K562 (cell line): Measurements from ENCODE around the gene NRXN2. TPM values are rescaled to one million over a fixed set of nuclear protein-coding genes. Genes with fewer than 3 reads are reported as not detected.

ENCODE experiments used
- CHD4 ChIP-seq: fragments of 200-600 bp; sonication (generic); IDR thresholded peaks from 3 replicates; pipeline ENCODE4 v1.6.1; 2012; ENCODE audit warnings: low read depth, mild to moderate bottlenecking, mixed read lengths, low read length, inconsistent platforms; ENCODE audit not compliant: insufficient read depth, insufficient replicate concordance, poor library complexity, severe bottlenecking
- CXXC5 ChIP-seq: fragments of 250-450 bp; sonication (Bioruptor Pico); IDR thresholded peaks from 2 replicates; pipeline ENCODE4 v1.8.0; 2022; ENCODE audit warnings: inconsistent platforms, mild to moderate bottlenecking, moderate library complexity
- ELF2 ChIP-seq: fragments of 250-450 bp; sonication (Bioruptor Pico); IDR thresholded peaks from 2 replicates; pipeline ENCODE4 v1.5.0; 2021; ENCODE audit warnings: mild to moderate bottlenecking
- ETV1 ChIP-seq: fragments of 450-650 bp; conservative IDR thresholded peaks from 2 replicates; pipeline ENCODE4 v1.6.1; 2016; ENCODE audit warnings: missing genetic modification characterization, control low read depth, low read depth, missing compliant biosample characterization
- FIP1L1 ChIP-seq: fragments of 200-400 bp; formaldehyde crosslinking; IDR thresholded peaks from 2 replicates; pipeline ENCODE4 v1.6.1; 2018; ENCODE audit warnings: mild to moderate bottlenecking, low read depth, low read length; ENCODE audit not compliant: poor library complexity, severe bottlenecking
- HINFP ChIP-seq: fragments of 450-650 bp; conservative IDR thresholded peaks from 2 replicates; pipeline ENCODE4 v1.6.1; 2016; ENCODE audit warnings: missing genetic modification characterization, low read depth, mild to moderate bottlenecking, control low read depth, missing compliant biosample characterization
- NR2F6 ChIP-seq: fragments of 450-650 bp; formaldehyde crosslinking; IDR thresholded peaks from 2 replicates; pipeline ENCODE4 v1.4.0; 2020; ENCODE audit warnings: mild to moderate bottlenecking
- NR4A1 ChIP-seq, 2 experiments: fragments of 250-450 bp in 1 of 2; fragments of 450-650 bp in 1 of 2; sonication (Bioruptor Pico) in 1 of 2; IDR thresholded peaks; 2 replicates each; pipeline versions ENCODE4 v1.4.0 to v1.6.1; 2016 to 2020; ENCODE audit warnings: mild to moderate bottlenecking in 2 of 2, missing compliant biosample characterization in 1 of 2, missing genetic modification characterization in 1 of 2, moderate library complexity in 1 of 2
- PHF20 ChIP-seq: fragments of 450-650 bp; IDR thresholded peaks from 2 replicates; pipeline ENCODE4 v1.6.1; 2018; ENCODE audit not compliant: partially characterized antibody
- POLR2H ChIP-seq: IDR thresholded peaks from 2 replicates; pipeline ENCODE4 v1.6.1; 2016; ENCODE audit warnings: missing genetic modification characterization, low read depth, mild to moderate bottlenecking, control low read depth, missing compliant biosample characterization, moderate library complexity
- PTRF ChIP-seq: fragments of 450-650 bp; IDR thresholded peaks from 2 replicates; pipeline ENCODE4 v1.6.1; 2016; ENCODE audit warnings: mild to moderate bottlenecking, missing genetic modification characterization, missing compliant biosample characterization
- PURB ChIP-seq: sonication (generic); formaldehyde crosslinking; IDR thresholded peaks from 2 replicates; pipeline ENCODE4 v1.9.0; 2021; ENCODE audit warnings: low read depth, mild to moderate bottlenecking, missing genetic modification reagents
- RBFOX2 ChIP-seq: fragments of 200-400 bp; formaldehyde crosslinking; IDR thresholded peaks from 2 replicates; pipeline ENCODE4 v1.6.1; 2017; ENCODE audit warnings: low read depth, mild to moderate bottlenecking, low read length, moderate library complexity
- RBM25 ChIP-seq: fragments of 200-400 bp; formaldehyde crosslinking; IDR thresholded peaks from 2 replicates; pipeline ENCODE4 v1.6.1; 2018; ENCODE audit warnings: low read length, low read depth, moderate library complexity; ENCODE audit not compliant: severe bottlenecking
- RBM39 ChIP-seq: fragments of 200-400 bp; formaldehyde crosslinking; optimal IDR thresholded peaks from 2 replicates; pipeline ENCODE3; 2018; ENCODE audit warnings: low read depth, low read length
- SMAD2 ChIP-seq: fragments of 150-350 bp; IDR thresholded peaks from 2 replicates; pipeline ENCODE4 v1.6.1; 2014; ENCODE audit warnings: low read depth, mild to moderate bottlenecking, low read length
- SOX6 ChIP-seq: fragments of 450-650 bp; IDR thresholded peaks from 2 replicates; pipeline ENCODE4 v1.6.1; 2014; ENCODE audit warnings: mild to moderate bottlenecking
- SRSF7 ChIP-seq: fragments of 200-400 bp; formaldehyde crosslinking; optimal IDR thresholded peaks from 2 replicates; pipeline ENCODE3; 2017; ENCODE audit warnings: mild to moderate bottlenecking, low read depth, low read length
- TAF9B ChIP-seq: fragments of 450-650 bp; IDR thresholded peaks from 2 replicates; pipeline ENCODE4 v1.6.1; 2018; ENCODE audit warnings: mild to moderate bottlenecking; ENCODE audit not compliant: partially characterized antibody
- XRCC4 ChIP-seq: IDR thresholded peaks from one replicate; pipeline ENCODE4 v1.6.1; 2011; ENCODE audit not compliant: insufficient read depth, insufficient read length; ENCODE audit errors: extremely low read depth
- ZBTB7A ChIP-seq: IDR thresholded peaks from 2 replicates; pipeline ENCODE4 v1.6.1; 2011; ENCODE audit warnings: low read depth, mild to moderate bottlenecking, low read length, moderate library complexity, borderline replicate concordance; ENCODE audit not compliant: control insufficient read depth
- ZFP30 ChIP-seq: fragments of 250-450 bp; sonication (Bioruptor Pico); IDR thresholded peaks from 2 replicates; pipeline ENCODE4 v1.8.0; 2022; ENCODE audit warnings: moderate library complexity, mild to moderate bottlenecking, inconsistent platforms, borderline replicate concordance
- ZNF140 ChIP-seq: fragments of 250-450 bp; sonication (Bioruptor Pico); IDR thresholded peaks from 2 replicates; pipeline ENCODE4 v1.8.0; 2021; ENCODE audit warnings: moderate library complexity, mild to moderate bottlenecking, inconsistent platforms
- ZNF23 ChIP-seq: fragments of 250-450 bp; sonication (Bioruptor Pico); IDR thresholded peaks from 2 replicates; pipeline ENCODE4 v1.4.0; 2020; ENCODE audit warnings: mild to moderate bottlenecking
- ZNF24 ChIP-seq: fragments of 450-650 bp; IDR thresholded peaks from 2 replicates; pipeline ENCODE4 v1.6.1; 2016
- ZNF3 ChIP-seq: fragments of 250-450 bp; sonication (Bioruptor Pico); IDR thresholded peaks from 2 replicates; pipeline ENCODE4 v1.5.0; 2021; ENCODE audit warnings: mild to moderate bottlenecking, moderate library complexity
- ZNF408 ChIP-seq: fragments of 250-450 bp; sonication (Bioruptor Pico); IDR thresholded peaks from 2 replicates; pipeline ENCODE4 v1.4.0; 2020; ENCODE audit warnings: low read depth, mild to moderate bottlenecking, moderate library complexity
- polyA plus RNA-seq, 8 experiments: library from polyadenylated mRNA; depleted of rRNA in 4 of 8; stranded (reverse) in 5 of 8; unstranded in 3 of 8; fragments of >200 nt; fragmentation: Nextera tagmentation in 2 of 8; fragmentation: Illumina TruSeq in 1 of 8; extraction: Ambion mirVana in 2 of 8; extraction: Trizol in 1 of 8; gene quantifications; 2 replicates each; pipeline versions ENCODE4 v1.2.1 to v1.2.3, GENCODE V29; 2011 to 2014; ENCODE audit warnings: inconsistent platforms in 1 of 8, missing spikeins in 1 of 8
- total RNA-seq, 7 experiments: library from RNA; depleted of rRNA in 6 of 7; stranded (reverse); fragments of >200 nt in 6 of 7; fragmentation: Illumina TruSeq in 2 of 7; extraction: Trizol in 2 of 7; gene quantifications; 2 replicates each; pipeline versions ENCODE4 v1.2.1 to v1.2.3, GENCODE V29; 2011 to 2021; ENCODE audit warnings: low replicate concordance in 1 of 7
- TF ChIP-seq, protein P1 (sequence below): sonication (generic); formaldehyde crosslinking; IDR thresholded peaks from 2 replicates; pipeline ENCODE4 v1.8.1; 2023; ENCODE audit warnings: mild to moderate bottlenecking, missing genetic modification reagents, moderate library complexity

NRXN2 gene
- total and polyA plus RNA-seq, 9 of the 15 experiments (the other 6 are each of a cell fraction or from before 2014, with no cell fraction given) = 0.07 to 0.47 (median 0.15) TPM; not detected in 4

DNA sequence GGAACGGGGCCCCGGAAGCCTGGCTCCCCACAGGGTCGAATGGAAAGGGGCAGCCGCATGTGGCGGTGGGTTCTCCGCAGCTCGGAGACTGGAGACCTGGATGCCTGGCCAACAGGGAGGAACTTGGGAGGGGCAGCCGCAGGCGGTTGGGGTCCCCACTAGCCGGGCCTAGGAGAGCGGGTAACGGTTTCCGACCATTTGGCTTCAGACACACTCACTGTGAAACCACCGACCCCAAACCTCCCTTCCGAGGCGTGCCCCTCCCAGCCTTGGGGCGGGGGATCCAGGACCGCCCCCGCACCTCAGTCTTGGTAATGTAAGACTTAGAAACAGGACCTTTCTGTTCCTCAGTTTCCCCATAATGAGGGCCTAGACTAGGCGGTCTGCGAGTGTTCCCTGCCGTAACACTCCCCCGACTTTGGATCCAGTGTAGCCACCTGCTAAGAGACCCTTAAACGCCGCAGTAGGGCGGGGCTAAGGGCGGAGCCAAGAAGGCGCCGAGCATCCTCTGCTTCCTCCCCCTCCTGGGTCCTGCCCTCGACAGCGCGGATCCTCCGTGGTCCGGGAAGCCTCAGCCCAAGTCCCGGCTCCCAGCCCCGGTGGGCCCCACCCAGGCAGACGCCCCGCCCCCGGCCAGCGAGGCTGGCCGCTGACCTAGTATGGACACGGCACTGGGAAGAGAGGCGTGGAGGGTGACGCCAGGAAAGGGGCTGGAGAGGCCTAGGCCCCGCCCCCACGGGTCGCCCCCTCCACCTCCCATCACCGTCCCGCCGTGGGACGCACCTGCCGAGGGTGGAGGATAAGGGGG lies 22.7 kb upstream of the NRXN2 start (continued):
- TF ChIP-seq ZFP30 (CRISPR knock-in tag) (no peak), ZNF23 (no peak), ETV1 (tag) (no peak), XRCC4 (no peak), PTRF (tag) (no peak), NR2F6 (CRISPR knock-in tag) (no peak), PHF20 (no peak), RBM39 (no peak), POLR2H (tag) (no peak), PURB (CRISPR knock-in tag) (no peak), SOX6 (no peak), RBFOX2 (peak; percentile 80), CXXC5 (CRISPR knock-in tag) (peak; percentile 58), ZBTB7A (peak; percentile 30; the same call in 1 of the 2 replicates), SMAD2 (no peak), NR4A1 (CRISPR knock-in tag; IDR thresholded peaks at IDR 0.05) (no peak), NR4A1 (tag; IDR thresholded peaks at IDR 0.05) (no peak), ZNF408 (no peak), ELF2 (no peak), RBM25 (no peak), ZNF3 (no peak), SRSF7 (no peak), HINFP (tag) (no peak), TAF9B (no peak), CHD4 (no peak), ZNF140 (CRISPR knock-in tag) (no peak), ZNF24 (no peak), FIP1L1 (no peak)
- TF ChIP-seq, protein P1, sequence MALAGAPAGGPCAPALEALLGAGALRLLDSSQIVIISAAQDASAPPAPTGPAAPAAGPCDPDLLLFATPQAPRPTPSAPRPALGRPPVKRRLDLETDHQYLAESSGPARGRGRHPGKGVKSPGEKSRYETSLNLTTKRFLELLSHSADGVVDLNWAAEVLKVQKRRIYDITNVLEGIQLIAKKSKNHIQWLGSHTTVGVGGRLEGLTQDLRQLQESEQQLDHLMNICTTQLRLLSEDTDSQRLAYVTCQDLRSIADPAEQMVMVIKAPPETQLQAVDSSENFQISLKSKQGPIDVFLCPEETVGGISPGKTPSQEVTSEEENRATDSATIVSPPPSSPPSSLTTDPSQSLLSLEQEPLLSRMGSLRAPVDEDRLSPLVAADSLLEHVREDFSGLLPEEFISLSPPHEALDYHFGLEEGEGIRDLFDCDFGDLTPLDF (CRISPR knock-in tag) = no peak
